Measurements from ENCODE around the gene ZNF324. TPM values are rescaled to one million over a fixed set of nuclear protein-coding genes. Genes with fewer than 3 reads are reported as not detected.

The ZNF324 gene
- total and polyA plus RNA-seq, 9 of the 15 experiments (the other 6 are each of a cell fraction or from before 2014, with no cell fraction given) = 0.92 to 16.4 (median 5.3) TPM

GRCh38 chr19:58477130-58477529, 10.2 kb downstream of the ZNF324 start (continued):
- TF ChIP-seq, protein P1, sequence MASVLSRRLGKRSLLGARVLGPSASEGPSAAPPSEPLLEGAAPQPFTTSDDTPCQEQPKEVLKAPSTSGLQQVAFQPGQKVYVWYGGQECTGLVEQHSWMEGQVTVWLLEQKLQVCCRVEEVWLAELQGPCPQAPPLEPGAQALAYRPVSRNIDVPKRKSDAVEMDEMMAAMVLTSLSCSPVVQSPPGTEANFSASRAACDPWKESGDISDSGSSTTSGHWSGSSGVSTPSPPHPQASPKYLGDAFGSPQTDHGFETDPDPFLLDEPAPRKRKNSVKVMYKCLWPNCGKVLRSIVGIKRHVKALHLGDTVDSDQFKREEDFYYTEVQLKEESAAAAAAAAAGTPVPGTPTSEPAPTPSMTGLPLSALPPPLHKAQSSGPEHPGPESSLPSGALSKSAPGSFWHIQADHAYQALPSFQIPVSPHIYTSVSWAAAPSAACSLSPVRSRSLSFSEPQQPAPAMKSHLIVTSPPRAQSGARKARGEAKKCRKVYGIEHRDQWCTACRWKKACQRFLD (CRISPR knock-in tag; IDR thresholded peaks at IDR 0.05) = 0 out of 2 replicates have a peak, but pooled peaks have one; percentile 1
- TF ChIP-seq TBL1XR1 (IDR thresholded peaks at IDR 0.05; ENCODE audit: low read length in 2 of 2) = no peak

DNA sequence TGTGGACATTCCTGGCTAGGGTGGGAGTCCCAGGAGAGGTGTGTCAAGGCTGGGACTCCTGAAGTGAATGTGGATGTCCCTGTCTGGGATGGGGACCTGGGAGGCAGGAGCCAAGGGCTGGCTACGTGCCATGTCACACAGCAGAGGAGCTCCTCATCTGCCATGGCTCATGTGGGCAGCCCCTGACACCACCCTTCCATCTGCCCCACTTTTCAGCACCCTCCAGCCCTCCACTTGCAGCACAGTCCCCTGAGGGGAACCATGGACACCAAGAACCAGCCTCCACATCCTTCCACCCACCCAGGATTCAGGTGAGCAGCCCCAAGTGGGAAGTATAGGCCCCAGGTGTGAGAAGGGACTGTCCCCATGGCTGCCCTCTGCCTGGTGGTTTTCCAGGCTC, 11.0 kb downstream of the ZNF324 start:
- Histone ChIP-seq H3K9ac (ENCODE audit: insufficient read depth in 1 of 2, low read depth in 2 of 2, low read length in 2 of 2) (peak overlapping the region in 1 of 2 experiments; percentile 65; a peak in 1 of 4 replicates), H3K36me3 (ENCODE audit: control insufficient read depth, insufficient read depth, low read length) (peaks cover 40% of the 10 kb centered on the region; the same call in 2 of the 3 replicates), H4K20me1 (replicated peaks; ENCODE audit: control insufficient read depth, insufficient read depth, low read length) (0 out of 2 replicates have a peak, but pooled peaks cover 8% of the 10 kb centered on the region), H2AFZ (ENCODE audit: low read depth, low read length) (no peak overlapping the region), H3K4me1 (replicated peaks in 1 of 2; ENCODE audit: control insufficient read depth in 2 of 2, insufficient read depth in 2 of 2, low read length in 2 of 2) (peaks cover 26 to 52% of the 10 kb centered on the region in 2 experiments), H3K9me3 (replicated peaks; ENCODE audit: control insufficient read depth, insufficient read depth, low read depth, low read length) (no peaks in the 10 kb centered on the region), H3K79me2 (ENCODE audit: control insufficient read depth, insufficient read depth, low read length) (no peaks in the 10 kb centered on the region), H3K4me3 (no peak overlapping the region), H3K9me1 (ENCODE audit: control insufficient read depth, insufficient read depth, low read length) (no peaks in the 10 kb centered on the region), H3K27me3 (ENCODE audit: control insufficient read depth in 2 of 2, insufficient read depth in 2 of 2, low read length in 2 of 2) (no peaks in the 10 kb centered on the region), H3K4me2 (ENCODE audit: insufficient read depth, low read length) (no peak overlapping the region), H3K27ac (ENCODE audit: extremely low read depth, low read depth, low read length) (no peak overlapping the region)
- ATAC-seq (no peak), DNase-seq (ENCODE audit: extremely low read depth in 1 of 4, low spot score in 3 of 4) (no peak), FAIRE-seq (no peak)
- WGBS (ENCODE audit: insufficient coverage, low coverage, missing lambda C conversion rate) = 91% methylated on average over 1 of the region's 1 CpG
- BruUV-seq (replicated peaks) = no TSS peak
- in situ Hi-C loops (cut with MboI) (no loop called here), intact Hi-C loops (cut with micrococcal nuclease) (loop anchor here (5.0 kb wide), 2 partner anchors 151 to 296 kb away; partner anchors contain the start of genes ZNF274 and ZSCAN22)
- POLR2A ChIA-PET = interaction anchor here (2.1 kb wide), 1 partner anchor 12 kb away, joined by 7 read pairs; no protein-coding TSS in a partner anchor
- TF ChIP-seq ZNF77 (CRISPR knock-in tag; IDR thresholded peaks at IDR 0.05) = no peak
- TF ChIP-seq FOXK2 (conservative IDR thresholded peaks at IDR 0.05 in 1 of 2, IDR thresholded peaks at IDR 0.05 in 1 of 2; ENCODE audit: low read depth in 2 of 2) = no peak
- no peak for TF ChIP-seq SREBF2 (CRISPR knock-in tag; IDR thresholded peaks at IDR 0.05)
- no peak for TF ChIP-seq CREB1 (IDR thresholded peaks at IDR 0.05)
- no peak for TF ChIP-seq CREB1 (CRISPR knock-in tag; IDR thresholded peaks at IDR 0.05)
- TF ChIP-seq, protein P2, sequence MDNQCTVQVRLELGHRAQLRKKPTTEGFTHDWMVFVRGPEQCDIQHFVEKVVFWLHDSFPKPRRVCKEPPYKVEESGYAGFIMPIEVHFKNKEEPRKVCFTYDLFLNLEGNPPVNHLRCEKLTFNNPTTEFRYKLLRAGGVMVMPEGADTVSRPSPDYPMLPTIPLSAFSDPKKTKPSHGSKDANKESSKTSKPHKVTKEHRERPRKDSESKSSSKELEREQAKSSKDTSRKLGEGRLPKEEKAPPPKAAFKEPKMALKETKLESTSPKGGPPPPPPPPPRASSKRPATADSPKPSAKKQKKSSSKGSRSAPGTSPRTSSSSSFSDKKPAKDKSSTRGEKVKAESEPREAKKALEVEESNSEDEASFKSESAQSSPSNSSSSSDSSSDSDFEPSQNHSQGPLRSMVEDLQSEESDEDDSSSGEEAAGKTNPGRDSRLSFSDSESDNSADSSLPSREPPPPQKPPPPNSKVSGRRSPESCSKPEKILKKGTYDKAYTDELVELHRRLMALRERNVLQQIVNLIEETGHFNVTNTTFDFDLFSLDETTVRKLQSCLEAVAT (IDR thresholded peaks at IDR 0.05) = no peak
- no peak for TF ChIP-seq ZNF511 (CRISPR knock-in tag; IDR thresholded peaks at IDR 0.05)
- no peak for TF ChIP-seq ZNF41 (CRISPR knock-in tag; conservative IDR thresholded peaks at IDR 0.05)
- CTCF ChIA-PET (ENCODE audit: low intra/inter-chr PET ratio) = no interaction called here

All from K562 (cell line).